Left hindlimb (tissue), 1 donor: ENCODE results near the gene IRF8.
"Not testable (repeated sequence)": the region's sequence is repeated elsewhere in the genome, so short reads cannot be mapped to it uniquely, and the experiment has no call there.

Source experiments
- DNase-seq: peaks from one replicate; pipeline ENCODE4 v3.0.0-alpha.2; 2018

IRF8 gene

DNA sequence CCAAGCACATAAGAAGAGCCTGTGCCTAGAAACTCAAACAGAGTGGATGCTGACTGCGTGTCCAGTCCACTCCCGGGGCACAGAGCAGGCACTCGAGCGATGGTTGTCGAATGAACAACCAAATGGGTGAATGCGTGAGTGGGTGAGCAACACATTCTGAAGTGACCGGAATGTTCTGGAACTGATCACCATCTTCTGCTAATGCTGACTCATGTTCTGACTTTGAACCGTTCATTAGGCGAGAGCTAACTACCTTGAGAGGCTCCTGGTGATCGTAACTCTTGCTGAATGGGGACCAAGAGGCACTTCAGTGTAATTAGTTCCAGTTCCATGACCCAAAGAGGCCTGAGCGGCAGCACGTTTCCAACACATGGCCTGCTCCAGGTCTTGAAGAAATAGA, 37.9 kb downstream of the IRF8 start:
- DNase-seq: no peak

DNA sequence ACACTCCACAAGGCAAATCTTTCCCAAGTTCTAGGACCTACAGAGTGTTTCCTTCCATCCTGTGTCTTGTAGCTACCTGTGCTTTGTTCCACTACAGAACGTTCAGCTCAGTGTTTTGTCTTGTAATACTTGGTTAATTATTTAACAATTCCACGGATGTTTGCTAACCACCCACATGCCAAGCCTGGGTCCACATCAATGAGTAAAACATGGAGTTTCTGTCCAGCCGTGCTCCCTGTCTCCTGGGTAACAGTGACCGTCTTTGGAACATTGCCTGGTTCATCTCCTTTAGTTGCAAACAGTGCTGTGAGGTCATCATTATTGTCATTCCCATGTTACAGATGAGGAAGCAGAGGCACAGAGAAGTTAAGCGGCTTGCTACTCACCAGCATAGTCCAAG, 41.3 kb downstream of the IRF8 start:
- no peak for DNase-seq

DNA sequence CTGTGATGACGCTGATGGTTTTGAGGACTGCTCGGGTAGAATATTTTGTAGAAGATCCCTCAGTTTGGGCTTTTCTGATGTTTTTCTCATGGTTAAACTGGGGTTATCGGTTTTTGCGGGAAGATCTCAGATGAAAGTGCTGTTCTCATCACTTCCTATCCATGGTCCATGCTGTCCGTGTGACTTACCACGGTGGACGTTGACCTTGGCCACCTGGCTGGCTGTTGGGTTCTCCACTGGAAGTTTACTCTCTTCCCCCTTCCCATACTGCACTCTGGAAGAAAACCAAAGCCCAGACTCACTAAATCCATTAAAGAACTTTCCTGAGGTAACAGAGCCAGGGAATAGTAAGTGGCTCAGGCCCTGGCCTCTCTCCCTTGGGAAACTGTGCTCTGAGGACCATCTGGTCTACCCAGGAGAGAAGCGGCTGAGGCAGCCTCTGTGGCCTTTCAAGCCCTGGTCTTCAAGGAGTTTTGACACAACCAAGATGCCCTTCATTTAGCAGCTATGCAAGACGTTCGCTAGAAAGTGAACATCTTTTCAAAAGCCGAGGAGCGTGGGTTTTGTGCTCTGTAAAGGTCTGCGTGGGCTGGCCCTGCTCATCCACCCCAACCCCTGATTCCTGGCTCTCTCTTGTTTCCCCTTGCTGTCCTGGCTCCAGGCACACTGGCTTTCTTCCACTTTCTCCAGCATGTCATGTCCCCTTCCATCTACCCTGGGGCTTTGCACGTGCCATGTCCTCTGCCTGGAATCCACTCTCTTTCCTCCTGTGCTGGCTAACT, 43.1 kb downstream of the IRF8 start:
- DNase-seq: no peak

DNA sequence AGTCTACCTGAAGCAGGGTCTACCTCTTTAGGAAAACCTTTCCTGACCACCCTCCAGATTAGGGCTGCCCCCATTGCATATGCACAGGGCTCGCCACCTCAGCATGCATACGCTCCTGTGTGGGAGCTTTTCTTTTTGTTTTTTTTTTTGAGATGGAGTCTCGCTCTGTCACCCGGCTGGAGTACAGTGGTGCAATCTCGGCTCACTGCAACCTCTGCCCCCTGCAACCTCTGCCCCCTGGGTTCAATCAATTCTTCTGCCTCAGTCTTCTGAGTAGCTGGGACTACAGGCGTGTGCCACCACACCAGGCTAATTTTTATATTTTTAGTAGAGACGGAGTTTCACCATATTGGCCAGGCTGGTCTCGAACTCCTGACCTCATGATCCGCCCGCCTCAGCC, 43.7 kb downstream of the IRF8 start:
- not testable (repeated sequence) for DNase-seq

DNA sequence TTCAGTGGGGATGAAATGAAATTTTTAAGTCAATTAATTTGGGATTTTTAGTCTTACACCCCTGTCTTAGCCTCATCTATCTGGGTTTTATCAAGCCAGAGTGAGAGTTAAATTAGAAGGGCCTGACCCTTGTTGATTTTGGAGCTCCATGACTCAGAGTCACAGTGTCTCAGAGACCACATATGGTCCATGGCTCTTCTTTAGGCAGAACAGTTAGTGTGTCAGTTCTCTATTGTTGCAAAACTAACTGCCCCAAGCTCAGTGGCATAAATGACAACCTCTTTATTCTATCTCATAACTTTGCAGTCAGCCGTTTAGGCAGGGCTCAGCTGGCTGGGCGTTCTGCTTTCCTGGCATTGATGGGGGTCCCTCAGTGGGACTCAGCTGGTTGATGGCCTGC, 44.7 kb downstream of the IRF8 start:
- DNase-seq: no peak

DNA sequence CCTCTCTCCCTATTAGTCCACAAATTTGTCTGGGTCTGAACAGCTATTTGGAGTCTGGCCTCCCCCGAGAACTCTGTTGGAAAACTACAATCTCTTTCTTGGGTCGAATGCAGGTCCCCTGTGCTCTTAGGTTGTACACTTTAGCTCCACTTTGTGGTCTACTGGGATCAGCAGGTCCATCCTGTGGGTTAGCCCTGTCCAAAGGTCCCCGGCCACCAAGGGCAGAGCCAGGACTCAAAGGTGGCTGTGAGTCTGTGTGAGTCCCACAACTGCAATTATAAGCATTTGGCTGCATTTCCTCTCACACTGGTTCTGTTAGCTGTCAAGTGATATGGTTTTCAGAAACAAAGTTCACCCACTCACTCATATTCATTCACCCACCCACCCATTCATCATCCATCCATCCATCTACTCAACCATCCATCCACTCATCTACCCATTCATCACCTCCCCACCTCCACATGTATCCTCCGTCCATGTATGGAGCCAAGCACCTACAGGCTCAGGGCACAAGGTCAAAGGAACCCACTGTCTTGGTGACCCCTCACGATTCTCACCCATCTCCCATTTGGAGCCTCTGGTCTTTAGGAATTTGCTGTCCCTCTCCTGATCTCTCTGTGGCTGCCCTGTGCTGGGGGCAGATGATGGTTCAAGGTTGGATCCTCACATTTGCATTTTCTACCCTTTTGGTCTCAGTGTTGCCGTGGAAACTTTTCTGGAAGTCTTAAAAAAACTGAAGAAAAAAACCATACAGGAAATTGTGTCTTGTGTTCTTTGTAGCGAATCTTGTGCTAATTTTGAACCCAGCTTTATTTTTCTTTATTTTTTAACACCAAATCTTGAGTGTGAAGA, 45.8 kb downstream of the IRF8 start:
- no peak for DNase-seq

DNA sequence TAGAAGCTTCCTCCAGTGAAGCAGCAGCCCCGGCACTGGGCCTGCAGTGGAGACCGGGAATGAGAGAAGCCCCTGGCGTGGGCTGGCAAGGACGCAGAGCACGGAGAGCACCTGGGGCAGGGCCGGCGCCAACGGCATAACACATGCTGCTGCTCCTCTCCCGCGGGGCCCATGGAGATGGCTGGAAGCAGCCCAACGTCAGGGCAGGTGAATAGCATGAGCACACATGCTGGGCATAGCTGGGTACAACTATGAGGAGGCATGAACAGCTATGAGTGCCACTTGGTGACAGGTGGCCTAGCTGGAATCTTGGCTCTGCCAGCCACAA, 46.4 kb downstream of the IRF8 start:
- DNase-seq: no peak

DNA sequence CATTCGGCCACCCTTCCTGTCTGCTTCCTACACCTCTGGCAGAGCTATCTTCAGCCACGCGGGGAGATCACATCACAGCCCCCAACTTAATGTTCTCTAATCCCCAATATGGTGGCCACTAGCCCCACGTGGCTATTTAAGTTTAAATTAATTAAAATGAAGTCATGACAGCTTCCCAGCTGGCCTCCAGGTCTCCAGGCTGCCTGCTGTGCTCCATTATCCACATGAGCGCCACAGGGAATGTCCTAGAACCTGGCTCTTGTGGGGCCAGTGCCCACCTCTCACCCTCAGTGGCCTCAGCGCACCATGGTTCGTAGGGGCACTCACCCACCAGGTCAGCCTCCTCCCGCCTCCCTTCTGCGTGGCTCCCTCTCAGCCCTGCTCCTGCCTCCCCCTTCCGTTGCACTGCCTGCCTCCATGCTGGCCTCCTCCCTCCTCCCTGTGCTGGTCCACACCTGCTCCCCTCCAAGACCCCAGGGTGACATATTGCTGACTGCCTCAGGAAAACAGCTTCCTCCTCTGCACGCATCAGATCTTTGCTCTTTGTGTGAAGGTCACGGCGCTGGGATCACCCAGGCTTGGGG, 47.7 kb downstream of the IRF8 start:
- no peak for DNase-seq

DNA sequence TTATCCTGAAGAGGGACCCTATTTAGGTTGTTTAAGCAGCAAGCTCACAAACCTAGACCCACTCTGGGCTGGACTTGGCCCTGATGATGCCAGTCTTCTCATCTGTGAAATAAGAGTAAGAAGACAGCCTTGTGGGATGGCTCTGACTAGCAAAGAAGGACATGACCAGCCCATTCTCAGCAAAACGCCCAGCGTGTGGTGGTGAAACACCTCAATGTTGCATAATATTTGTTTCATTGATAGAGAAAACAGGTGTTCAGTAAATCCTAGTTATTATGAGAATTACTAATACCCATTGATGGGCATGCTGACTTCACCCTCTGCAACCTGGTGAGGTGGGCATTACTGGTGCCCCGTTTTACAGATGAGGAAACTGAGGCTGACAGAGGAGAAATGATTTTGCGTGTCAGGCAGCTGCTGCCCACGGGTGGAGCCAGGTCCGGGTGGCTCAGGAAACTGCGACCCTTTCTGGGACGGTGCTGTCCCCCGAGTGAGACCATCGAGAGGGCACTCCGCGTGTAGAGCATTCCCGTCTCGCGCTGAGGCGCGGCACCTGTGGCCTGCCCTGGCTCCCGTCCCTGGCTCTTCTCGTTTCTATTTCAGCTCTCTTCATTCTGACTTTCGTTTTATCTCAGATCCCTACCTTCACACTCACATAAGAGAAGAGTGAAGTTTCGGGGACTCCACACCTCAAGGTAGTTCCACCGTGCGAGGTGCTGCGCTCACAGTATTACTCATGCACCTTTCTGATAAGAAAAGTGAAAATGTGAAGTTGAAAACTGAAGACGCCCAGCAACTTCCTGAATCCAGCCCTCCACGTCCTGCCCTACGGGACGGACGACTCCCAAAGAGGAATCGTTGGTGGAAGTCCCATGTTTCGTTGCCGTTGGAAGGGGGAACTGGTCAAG, 48.5 kb downstream of the IRF8 start:
- no peak for DNase-seq

DNA sequence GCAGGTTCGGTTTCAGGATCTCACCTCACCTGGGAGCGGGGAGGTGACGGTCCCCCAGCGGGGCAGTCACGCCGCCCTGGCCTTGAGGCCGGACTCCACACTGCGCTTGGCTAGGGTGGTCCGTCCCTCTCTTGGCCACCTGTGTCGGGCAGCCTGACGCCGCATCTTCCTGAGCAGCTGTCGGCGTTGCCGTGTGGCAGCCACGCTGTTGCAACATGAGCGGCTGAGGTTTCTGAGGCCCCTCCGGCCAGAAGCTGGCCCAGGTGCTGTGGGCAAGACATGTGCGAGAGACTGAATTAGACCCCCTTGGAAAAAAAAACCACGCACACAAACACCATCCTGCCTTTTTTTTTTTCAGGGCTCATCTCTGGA, 49.2 kb downstream of the IRF8 start:
- DNase-seq: no peak

DNA sequence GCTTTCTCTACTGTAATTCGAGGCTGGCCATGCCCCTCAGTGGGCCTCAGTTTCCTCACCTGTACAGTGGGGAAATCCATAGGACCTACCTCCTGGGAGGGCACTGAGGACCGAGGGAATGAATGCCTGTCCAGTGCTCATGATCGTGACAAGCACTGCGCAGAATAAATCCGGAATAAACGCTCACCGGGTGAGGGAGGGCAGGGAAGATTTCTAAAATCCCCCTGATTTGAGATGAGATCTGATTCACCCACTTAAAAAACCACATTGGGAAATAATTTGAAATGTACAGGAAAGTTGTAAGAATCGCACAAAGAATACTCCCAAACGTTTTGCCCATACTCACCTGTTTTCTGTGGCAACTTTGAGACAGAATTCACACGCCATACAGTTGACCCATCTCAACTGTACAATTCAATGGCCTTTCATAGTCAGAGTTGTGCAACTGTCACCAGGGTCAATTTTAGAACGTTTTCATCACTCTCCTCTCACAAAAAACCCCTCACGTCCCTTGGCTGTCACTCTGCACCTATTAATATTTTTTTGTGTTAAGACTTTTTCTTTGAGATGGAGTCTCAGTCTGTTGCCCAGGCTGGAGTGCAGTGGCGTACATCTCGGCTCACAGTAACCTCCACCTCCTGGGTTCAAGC, 49.8 kb downstream of the IRF8 start:
- no peak for DNase-seq

DNA sequence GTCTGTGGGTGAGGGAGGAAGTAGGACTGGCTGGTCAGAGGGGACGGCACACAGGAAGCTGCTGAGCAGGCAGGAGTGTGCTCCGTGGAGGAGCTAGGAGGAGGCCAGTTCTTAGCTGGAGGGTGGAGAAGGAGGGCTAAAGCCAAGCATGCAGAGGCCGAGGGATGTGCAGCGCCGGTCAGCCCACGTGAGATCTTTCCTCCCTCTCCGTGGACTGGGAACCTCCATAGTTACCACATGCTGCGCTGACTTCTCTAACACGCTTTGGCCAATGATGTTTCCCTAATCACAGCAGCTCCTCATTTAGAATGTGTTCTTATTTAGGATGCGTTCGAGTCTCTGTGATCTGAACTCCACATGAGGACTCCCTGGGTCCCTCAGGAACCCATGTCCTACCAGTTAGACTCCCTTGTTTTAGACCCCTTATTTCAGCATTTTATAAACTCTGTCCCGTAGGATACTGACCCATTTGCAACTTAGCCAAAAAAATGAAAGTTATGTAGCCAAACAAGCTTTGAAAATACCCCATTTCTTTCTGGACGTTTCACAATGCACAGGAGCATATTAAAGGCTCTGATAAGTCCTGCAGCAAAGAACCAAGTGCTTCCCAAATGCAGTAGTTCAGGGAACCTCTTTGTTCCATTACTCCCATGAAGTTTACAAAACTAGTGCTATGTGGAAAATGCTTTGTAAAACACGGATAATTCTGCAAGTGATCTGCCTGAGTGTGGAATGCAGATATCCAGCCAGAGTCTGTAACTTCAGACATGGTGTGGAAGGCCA, 51.4 kb downstream of the IRF8 start:
- no peak for DNase-seq

DNA sequence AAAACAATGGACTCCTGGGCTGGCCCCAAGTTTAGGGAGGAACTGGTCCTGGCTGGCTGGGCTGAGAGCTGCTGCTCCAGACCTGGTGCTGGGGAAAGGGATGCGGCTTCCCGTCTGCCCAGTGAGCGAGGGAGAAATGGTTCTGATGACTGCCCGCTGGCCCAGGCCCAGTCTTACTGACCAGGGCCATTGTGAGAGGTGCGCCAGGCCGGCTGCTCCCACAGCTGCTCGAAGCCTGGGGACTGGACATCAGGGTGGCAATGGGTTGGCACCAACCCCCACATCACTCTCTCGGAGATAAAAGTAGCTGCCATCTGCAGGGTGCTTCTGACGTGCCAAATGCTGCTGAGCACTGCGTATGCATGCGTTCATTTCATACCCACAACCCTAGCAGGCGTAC, 53.2 kb downstream of the IRF8 start:
- DNase-seq: no peak

DNA sequence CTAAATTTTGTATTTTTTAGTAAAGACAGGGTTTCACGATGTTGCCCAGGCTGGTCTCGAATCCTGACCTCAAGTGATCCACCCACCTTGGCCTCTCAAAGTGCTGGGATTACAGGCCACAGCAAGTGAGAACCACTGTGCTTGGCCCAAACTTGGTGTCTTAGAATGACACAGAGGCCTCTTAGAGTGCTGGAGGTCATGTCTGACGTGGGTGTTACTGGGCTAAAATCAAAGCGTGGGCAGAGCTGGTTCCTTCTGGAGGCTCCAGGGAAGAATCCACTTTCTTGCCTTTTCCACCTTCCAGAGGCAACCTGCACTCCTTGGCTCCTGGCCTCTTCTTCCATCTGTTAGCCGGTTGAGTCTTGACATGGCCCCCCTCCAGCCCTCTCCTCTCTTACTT, 53.8 kb downstream of the IRF8 start:
- no peak for DNase-seq

DNA sequence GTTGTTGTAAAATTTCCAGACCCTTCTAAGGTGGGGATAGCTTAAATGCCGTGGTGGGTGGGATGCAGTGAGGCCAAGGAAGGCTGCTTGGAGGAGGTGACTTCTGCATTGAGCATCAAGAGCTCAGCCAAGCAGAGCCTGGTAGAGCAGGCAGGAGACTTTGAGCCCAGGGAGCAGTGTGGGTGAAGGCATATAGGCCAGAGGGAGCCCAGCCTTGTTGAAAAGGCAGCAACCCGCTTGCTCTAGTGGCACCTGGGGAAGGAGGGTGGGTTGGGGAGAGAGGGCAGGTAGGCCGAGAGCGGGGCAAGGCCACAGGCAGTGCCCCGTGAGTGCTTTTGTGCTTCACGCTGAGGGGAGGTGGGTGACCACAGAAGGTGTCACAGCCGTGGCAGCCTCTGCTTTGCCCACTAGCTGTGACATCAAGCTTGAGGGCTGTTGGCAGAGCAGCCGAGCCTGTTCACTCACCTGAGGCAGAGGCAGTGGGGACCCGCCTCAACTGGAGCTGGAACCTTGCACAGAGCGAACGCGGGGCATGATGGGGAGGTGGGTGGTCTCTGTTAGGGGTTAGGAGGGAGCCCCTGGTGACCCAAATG, 56.1 kb downstream of the IRF8 start:
- no peak for DNase-seq

DNA sequence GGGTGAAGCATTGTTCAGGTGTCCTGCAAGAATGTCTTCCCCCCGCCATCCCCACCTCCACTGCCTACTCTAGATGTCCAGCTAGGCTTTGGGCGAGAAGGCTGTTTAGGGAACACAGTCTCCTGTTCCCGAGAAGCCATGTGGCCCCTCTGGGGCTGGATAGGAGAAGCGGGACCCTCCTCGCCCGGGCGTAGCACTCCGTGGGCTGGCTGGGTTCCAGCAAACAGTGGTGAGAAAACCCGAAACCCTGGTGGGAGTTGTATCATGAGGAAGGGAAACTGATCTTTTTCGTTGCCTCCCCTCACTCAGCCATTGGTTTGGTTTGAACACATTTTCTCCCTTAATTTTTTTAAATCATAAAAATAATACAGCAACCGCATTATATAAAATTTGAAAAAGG, 56.6 kb downstream of the IRF8 start:
- no peak for DNase-seq

DNA sequence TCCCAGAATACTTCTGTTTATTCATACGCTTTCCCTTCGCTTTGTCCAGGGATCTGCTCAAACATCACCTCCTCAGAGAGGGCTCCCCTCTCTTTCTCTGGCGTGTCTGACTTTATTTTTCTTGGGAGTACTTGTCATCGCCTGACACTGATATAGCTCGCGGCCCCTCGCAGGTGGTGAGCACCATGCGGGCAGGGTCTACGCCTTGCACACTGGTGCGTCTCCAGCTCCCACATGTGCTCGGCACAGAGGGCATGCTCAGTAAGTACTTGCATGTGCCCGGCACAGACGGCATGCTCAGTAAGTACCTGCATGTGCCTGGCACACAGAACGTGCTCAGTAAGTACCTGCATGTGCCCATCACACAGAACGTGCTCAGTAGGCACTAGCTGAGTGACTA, 57.5 kb downstream of the IRF8 start:
- no peak for DNase-seq

DNA sequence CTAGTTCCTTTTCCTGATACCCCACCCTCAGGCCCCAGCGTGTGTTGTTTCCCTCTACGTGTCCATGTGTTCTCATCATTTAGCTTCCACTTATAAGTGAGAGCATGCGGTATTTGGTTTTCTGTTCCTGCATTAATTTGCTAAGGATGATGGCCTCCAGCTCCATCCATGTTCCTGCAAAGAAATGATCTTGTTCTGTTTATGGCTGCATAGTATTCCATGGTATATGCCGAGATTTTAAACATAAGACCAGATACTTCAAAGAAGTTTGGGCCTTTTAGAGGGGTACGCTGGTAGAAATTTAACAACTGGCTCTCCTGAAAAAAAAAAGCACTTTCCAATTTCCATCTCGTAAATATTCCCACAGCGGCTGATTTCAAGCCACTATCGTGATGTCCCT, 59.8 kb downstream of the IRF8 start:
- DNase-seq: no peak

DNA sequence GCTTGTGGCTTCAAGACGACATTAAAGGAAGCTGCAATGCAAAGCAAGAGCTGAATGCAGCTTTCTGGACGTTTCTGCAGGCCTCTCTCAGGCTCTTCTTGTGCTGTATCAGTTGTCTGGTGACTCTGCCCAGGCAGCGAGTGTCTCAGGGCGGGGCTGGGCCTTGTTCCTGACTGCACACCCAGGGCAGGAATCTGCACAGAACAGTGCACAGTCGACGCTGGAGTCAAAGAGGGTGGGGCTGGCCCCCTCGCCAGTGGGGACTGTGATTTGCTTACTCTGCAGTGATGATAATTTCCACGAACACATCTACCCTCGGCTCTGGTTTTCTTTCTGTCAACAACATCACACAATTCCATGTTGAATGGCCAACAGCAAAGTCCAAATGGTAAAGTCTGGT, 60.7 kb downstream of the IRF8 start:
- DNase-seq: no peak

DNA sequence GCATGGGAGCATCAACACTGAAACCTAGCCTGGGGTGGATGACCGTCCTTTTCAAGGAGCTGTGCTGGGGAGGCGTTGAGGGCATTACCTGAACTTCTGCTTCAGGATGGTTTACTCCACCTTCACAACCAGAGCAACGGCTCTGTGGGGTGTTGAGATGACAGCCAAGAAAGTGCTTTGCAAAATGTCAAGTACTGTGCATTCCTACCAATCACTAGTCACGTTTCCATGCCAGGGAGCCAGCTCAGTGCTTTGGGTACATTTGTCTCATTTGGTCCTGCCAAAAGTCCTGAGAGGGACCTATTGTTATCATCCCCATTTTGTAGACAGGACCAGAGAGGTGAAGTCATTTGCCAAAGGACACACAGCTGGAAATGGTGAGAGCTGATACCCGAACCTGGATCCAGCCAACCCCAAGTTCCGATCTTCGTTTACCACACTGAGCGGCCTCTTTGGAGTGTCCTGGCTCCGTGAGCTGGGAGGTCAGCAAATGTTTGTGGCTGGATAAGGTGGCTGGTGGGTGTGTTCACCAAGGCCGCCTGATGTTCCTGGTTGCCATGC, 61.6 kb downstream of the IRF8 start:
- DNase-seq: no peak
